Measurements from ENCODE around the gene PARP16.

DNA sequence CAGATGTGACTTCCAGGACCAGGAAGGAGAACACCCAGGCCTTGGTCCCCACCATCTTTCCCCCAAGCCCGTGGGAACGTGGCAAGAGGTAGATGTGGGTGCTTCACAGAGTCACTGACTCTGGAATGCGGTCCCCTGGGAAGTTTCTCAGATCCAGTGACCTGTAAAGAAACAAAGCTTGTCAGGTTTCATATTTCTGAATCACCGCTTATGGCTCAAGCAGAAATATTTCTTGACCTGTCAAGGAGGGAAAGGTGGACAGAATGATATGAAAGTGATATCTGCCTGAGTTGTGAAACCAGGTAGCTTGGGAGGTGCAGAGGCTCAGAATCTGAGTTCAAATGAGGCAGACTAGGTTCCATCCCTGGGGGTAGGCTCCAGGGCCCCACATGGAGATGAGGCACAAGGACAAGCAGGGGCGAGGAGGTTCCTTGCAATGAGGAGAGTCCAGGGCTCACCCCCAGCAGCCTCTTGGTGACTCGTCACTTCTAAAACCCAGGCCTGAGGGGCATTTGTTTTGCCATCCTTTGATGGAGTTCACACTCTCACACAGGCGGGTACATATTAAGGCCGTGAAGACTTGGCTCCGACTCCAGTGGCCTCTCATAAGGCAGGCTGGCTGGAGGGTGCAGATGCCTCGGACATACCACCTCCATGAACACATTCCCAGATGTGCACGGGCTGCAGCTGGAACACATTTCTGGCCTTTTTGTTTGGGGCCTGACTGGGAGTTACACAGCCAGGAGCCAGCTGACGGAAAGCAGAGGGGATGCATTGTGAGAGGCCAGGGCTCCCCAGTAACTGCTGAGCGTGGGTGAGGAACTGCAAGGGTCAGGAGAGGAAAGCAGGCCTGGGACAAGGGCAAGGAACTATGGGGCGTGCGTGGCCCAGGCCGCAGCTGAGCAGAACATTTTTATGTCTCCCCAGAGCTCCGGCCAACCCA, 76.7 kb downstream of the PARP16 start:
- TF ChIP-seq, protein P1, sequence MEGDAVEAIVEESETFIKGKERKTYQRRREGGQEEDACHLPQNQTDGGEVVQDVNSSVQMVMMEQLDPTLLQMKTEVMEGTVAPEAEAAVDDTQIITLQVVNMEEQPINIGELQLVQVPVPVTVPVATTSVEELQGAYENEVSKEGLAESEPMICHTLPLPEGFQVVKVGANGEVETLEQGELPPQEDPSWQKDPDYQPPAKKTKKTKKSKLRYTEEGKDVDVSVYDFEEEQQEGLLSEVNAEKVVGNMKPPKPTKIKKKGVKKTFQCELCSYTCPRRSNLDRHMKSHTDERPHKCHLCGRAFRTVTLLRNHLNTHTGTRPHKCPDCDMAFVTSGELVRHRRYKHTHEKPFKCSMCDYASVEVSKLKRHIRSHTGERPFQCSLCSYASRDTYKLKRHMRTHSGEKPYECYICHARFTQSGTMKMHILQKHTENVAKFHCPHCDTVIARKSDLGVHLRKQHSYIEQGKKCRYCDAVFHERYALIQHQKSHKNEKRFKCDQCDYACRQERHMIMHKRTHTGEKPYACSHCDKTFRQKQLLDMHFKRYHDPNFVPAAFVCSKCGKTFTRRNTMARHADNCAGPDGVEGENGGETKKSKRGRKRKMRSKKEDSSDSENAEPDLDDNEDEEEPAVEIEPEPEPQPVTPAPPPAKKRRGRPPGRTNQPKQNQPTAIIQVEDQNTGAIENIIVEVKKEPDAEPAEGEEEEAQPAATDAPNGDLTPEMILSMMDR (IDR thresholded peaks at IDR 0.05) = no peak
- TF ChIP-seq POLR2A (IDR thresholded peaks at IDR 0.05) (no peak), POLR2AphosphoS5 (IDR thresholded peaks at IDR 0.05; ENCODE audit: insufficient read depth in 1 of 2, low read depth in 1 of 2) (no peak)

Data from vagina (tissue), 2 donors.